ELR (cell line): Measurements from ENCODE around the gene HMGCL.
"Not testable (repeated sequence)": the region's sequence is repeated elsewhere in the genome, so short reads cannot be mapped to it uniquely, and the experiment has no call there.

Source experiments
- DNase-seq: peaks from one replicate; pipeline ENCODE4 v3.0.0-alpha.2; 2015; ENCODE audit warnings: low read depth

HMGCL gene

GRCh38 chr1:23798662-23799142 lies 26.5 kb downstream of the HMGCL start:
- no peak for DNase-seq

DNA sequence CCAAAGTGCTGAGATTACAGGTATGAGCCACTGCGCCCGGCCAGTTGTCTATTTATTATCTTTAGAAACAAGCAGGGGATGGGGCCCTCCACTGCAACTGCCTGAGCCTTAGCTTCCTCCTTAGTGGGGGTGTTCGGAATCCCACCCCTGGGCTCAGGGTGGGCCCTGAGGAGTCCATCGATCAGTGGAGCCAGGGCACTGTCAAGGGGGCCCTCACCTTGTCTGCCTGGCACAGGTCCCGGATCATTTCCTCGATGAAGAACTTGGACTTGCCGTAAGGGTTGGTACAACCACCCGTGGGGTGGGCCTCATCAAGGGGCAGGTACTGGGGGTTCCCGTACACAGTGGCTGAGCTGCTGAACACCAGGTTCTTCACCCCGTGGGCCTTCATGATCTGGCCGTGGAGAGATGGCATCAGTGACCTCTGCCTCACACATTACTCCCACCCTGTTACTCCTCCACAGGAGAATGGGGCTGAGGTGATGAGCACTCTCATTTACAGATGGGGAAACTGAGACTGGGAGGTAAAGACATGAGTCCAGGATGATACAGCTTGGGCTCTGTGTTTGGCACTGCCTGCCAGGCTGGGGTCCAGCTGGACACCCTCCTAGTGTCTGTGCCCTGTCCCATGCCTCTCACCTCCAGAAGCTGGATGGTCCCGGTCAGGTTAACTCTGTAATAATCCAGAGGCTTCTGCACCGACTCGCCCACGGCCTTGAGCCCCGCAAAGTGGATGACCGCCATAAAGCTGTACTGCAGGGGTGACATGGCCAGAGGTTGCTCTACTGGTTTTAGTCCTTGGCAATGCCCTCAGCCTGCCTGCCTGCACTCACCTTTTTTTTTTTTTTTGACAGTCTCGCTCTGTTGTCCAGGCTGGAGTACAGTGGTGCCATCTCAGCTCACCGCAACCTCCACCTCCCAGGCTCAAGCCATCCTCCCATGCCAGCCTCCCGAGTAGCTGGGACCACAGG lies 27.5 kb downstream of the HMGCL start:
- no peak for DNase-seq

GRCh38 chr1:23796466-23797271 lies 28.6 kb downstream of the HMGCL start:
- no peak for DNase-seq

DNA sequence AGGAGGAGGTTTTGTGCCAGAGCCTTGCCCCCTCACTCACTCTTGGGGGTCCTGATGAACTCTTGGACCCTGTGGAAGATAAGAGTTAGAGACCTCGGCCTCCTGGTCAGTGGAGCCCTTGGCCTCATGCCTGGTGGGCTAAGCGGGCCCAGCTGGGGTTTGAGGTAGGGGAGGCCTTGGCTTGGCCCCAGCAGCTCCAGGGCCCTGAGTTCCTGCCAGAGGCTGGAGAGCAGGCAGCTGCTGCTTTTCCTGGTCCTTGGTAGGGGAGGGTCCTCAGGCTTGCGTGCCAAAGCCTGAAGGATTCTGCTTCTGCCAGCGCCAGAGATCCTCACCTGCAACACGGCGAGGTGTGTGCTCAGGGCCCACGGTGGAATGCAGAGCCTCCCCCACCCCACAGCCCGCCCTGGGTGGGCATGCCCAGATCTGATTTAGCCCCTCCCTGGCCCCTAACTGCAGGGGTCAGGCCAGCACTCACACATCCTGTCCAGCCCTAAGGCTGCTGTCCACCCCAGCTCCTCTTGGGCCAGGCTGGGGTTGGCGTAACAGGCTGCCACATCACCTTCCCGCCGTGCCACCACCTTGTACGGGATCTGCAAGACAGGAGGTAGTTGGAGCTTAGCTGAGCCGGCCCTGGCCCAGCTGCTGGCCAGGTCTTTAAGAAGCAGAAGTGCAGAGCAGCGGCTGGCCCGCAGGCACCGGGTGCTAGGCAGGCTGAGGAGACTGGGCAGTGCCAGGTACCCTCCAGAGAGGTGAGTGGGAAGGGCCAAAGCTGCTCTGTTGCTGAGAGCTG lies 29.4 kb downstream of the HMGCL start:
- DNase-seq = no peak

DNA sequence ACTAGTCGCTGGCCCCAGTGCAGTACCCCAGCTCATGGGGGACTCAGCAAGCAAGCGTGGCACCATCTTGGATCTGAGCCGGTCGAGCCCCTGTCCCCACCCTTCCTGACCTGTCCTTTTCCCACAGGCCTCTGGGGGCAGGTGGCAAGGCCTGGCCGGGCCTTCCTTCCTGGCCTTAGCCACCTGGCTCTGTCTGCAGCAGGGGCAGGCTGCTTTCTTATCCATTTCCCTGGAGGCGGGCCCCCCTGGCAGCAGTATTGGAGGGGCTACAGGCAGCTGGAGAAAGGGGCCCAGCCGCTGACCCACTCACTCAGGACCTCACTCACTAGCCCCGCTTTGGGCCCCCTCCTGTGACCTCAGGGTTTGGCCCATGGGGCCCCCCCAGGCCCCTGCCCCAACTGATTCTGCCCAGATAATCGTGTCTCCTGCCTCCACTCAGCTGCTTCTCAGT lies 30.5 kb downstream of the HMGCL start:
- not testable (repeated sequence) for DNase-seq

- no peak for DNase-seq
Observed at GRCh38 chr1:23793861-23794731, 31.1 kb downstream of the HMGCL start.

DNA sequence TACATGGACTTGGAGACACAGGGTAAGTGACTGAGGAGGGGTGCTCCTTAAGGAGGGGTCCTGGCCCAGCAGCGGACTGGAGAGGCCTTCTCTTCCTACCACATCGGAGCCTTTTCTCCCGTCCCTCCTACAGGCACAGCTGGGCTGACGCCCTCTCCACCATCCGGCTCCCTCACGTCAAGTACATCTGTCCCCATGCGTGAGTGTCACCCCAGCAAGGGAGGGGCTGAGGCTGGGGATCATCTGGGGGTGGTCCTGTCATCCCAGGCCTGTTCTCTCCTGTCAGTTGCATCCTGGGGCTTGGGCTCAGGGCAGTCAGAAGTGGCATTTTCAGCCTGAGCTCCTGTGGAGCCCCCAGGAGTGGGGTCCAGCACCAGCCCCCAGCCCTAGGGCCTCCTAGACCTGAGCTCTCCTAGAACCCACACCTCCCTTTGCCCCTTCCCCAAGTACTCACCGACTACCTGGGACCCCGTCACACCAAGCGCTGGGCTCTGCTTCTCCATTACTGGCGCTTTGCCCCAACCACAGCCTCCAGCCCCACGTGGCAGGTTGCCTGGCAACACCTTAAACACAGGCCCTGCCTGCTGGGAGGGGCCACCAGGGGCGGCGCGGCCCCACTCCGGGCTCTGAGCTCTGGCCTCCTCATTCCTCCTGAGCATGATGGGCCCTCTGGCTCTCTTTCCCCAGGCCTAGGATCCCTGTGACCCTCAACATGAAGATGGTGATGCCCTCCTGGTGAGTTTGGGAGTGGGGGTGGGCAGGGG lies 32.0 kb downstream of the HMGCL start:
- peak; percentile 38 for DNase-seq

DNA sequence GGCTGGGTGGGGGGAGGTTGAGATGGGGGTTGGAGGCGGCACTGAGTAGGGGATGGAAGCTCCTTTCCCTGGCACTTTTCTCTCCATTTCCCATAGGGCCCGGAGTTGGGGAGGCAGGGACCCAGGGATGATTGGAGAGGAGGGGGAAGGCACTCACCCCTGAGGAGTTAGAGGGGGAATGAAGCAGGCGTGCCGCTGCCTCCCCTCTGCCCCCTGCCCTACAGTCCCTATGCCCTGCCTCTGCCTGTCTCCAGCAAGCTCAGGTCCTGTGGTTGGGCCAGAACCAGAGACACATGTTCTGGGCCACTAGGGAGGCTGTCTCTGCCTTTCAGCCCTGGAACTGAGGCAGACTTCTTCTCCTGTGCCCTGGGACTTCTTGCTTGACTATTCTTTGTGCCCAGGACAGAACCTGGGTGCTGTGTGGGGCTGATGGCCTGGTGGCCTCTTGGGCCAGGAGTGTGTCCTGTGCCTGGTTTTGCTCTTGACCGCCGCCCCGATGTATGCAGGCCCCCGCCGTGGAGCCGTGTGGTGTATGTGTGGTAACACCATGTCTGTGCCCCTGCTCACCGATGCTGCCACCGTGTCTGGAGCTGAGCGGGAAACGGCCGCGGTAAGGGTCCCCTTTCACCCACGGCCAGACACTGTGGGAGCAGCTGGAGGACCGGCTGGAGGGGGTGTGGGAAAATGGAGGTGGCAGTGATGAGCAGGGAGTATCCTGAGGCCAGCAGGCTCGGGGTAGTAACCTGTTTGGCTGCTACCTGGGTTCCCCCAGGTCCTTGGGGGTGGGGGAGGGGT lies 32.9 kb downstream of the HMGCL start:
- no peak for DNase-seq

DNA sequence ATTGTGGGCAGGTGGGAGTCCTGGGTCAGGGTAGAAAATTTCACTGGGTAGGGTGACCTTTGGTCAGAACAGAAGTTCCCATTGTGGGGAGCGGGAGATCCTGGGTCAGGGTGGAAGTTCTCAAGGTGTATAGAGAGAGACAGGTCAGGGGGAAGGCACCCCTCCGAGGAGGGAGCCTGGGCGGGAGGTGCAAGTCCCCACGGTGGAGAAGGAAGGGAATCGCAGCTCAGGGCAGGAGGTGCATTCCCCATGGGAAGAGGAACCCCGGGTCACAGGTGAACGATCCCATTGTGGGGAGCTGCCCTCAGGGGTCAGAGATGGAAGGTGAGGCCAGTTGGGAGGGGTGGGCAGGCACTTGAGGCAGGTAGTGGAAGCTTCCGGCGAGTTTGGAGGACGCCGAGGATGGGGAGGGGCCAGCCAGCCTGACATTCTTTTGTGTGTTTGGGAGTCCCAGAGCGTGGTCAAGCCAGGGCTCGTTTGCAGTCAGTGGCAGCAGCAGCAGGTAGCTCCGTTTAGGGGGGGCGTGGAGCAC lies 33.6 kb downstream of the HMGCL start:
- DNase-seq = peak; percentile 42

GRCh38 chr1:23790696-23791515 lies 34.3 kb downstream of the HMGCL start, which contains the start of gene LYPLA2:
LYPLA2 (plus strand) TSS chr1:23791145; CDS start chr1:23792683, 1,538 bp downstream.
- peak; percentile 93 for DNase-seq

DNA sequence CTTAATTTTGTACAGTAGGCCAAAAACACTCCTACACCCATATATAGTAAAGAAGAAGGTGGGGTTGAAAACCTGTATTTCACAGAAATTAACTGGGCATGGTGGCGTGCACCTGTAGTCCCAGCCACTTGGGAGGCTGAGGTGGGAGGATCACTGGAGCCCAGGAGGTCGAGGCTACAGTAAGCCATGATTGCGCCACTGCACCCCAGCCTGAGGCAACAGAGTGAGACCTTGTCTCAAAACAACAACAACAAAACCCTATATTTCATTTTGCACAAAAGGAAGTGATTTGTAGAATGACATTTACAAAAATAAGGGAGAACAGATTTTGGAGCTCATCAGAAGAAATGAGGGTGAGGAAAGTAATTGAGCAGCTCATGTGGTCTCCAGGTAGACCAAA lies 36.5 kb downstream of the HMGCL start:
- no peak for DNase-seq

DNA sequence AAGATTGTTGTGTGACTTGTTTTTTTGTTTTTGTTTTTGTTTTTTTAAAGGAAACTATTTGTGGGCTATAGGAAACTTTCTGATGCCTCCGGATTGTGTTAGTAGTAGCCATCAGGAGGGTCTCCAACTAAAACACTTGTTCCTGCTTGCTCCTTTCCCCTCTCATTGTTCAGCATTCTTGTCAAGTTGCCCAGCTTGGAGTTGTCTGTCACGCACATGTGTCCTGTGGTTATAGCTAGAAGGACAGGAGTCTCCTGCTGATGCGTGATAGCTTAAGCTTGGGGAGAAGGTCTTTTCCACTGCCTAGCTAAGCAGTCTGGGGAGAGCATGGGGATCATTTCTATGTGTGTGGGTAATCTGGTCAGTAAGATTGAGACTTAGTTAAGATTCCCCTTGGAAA lies 37.5 kb downstream of the HMGCL start:
- DNase-seq = no peak

GRCh38 chr1:23784846-23785245 lies 40.4 kb downstream of the HMGCL start:
- DNase-seq = no peak

GRCh38 chr1:23783141-23783540 lies 42.1 kb downstream of the HMGCL start:
- DNase-seq = not testable (repeated sequence)

DNA sequence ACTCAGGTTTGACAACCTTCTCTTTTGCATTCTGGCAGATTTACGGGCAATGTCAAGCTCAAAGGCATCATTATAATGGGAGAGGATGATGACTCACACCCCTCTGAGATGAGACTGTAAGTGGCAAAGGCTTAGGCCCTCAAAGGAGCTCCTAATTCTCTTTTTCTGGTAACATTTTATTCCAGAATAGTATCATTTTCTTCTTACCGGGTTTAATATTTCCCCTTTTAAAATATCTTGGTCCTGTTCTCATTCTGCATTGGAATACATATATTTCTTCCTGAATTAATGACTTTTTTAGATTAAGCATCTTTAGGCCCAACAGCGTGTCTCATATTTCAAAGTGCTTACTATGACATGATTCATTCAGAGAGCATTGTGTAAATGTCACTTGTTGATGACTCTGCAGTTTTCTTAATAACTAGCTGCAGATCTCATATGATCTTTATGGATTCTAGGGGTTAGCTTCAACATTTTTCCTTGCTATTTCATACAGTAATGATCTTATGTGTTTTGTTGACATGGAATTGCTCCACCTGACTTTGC lies 45.3 kb downstream of the HMGCL start:
- peak; percentile 81 for DNase-seq

DNA sequence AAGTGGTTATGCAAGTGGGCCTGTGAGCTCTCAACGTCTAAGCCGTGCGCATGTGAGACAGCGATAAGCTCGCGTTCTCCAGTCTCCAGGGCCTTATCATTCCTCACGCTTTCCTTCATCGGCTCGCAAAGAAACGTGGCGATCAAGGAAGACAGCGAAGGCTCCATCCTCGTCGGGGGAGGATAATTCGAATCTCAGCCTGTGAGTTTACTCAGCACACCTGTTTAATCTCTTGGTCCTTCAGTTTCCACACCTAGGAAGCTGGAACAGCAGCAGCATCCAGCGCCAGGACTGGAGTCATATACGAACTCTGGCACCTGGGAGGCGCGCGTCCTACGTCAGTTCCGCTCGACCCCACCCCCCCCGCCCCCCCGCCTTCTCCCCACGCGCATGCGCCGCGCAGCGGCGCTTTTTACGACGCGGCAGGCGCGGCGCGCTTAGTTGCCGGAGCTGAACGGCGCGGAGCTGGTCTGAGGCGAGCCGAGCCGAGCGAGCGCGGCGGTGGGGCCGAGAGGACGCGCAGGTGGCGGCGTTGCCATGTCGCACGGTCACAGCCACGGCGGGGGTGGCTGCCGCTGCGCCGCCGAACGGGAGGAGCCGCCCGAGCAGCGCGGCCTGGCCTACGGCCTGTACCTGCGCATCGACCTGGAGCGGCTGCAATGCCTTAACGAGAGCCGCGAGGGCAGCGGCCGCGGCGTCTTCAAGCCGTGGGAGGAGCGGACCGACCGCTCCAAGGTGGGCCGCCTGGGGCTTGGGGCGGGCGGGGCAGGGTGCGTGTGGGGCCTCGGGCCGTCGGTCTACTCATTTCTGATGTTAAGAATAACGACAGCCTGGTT lies 47.0 kb downstream of the HMGCL start, which contains the start of gene PITHD1:
Gene PITHD1 (plus strand): TSS at position 440 of the 836 bp plus-strand sequence. CDS start 98 bp downstream, at position 538.
- peak; percentile 85 for DNase-seq

DNA sequence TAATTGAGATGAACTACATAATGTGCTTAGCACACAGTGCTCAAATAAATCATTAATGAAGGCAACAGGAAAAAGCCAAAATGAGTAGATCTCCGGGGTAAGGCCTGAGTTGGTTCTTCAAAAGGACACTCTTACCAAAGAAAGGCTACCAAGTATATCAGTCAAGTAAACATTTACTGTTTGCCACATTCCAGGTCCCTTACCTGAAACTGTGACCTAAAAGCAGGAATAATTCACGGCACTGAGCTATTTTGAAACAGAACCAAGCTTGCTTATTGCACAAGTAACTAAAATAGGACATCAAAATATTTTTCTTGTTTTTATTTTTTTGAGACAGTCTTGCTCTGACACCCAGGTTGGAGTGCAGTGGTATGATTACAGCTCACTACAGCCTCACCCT lies 49.0 kb downstream of the HMGCL start:
- no peak for DNase-seq
